Measurements from ENCODE around the gene NOL8. TPM values are rescaled to one million over a fixed set of nuclear protein-coding genes. Genes with fewer than 3 reads are reported as not detected.
A peak's percentile ranks its signal among the peaks of the same experiment; 100 is the strongest.

Gene NOL8
- total RNA-seq, 1 donor from 2014 or later: 20.8 TPM

- no peak for ATAC-seq
Measured at GRCh38 chr9:92310562-92310961, 14.6 kb downstream of the NOL8 start.

DNA sequence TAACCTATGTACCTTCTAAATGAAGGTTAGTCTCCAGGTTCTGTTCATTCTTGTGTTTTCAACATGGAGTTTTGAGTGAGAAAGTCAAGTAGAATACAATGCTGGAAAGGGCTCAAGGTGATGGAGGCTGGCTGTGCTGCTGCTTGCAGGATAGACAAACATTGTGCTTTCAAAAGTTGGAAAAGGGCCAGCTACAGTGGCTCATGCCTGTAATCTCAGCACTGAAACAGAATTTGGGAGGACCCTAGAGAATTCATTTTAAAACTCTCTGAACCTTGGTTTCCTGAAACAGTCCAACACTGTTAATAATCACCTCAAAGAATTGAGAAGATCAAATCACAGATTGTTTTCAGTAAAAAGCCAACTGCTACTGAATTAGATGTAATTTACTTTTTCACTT lies 16.3 kb downstream of the NOL8 start:
- no peak for ATAC-seq

- no peak for ATAC-seq
Measured at GRCh38 chr9:92300936-92301335, 24.2 kb downstream of the NOL8 start.

DNA sequence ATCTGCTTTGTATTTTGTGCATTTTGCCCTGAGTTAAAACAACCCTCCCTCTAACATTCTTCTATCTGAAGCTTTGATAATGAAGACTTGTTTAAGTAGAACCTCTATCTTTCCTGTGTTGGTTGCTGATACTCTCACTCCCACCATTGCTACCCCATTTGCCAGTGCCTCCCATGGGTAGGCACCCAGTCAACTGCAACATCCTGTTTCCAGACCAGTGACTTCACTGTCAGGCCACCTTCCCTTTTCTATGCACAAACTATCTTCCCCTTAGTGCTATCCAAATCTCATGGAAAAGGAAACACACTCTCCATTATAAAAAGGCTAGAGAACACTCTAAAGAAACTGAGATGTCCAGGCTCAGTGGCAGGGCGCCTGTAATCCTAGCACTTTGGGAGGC lies 26.0 kb downstream of the NOL8 start:
- no peak for ATAC-seq

- no peak for ATAC-seq
Measured at GRCh38 chr9:92298036-92298435, 27.1 kb downstream of the NOL8 start.

- ATAC-seq: no peak
Measured at GRCh38 chr9:92297611-92298010, 27.5 kb downstream of the NOL8 start.

- ATAC-seq: peak; percentile 78
Measured at GRCh38 chr9:92295827-92296258, 29.3 kb downstream of the NOL8 start.

DNA sequence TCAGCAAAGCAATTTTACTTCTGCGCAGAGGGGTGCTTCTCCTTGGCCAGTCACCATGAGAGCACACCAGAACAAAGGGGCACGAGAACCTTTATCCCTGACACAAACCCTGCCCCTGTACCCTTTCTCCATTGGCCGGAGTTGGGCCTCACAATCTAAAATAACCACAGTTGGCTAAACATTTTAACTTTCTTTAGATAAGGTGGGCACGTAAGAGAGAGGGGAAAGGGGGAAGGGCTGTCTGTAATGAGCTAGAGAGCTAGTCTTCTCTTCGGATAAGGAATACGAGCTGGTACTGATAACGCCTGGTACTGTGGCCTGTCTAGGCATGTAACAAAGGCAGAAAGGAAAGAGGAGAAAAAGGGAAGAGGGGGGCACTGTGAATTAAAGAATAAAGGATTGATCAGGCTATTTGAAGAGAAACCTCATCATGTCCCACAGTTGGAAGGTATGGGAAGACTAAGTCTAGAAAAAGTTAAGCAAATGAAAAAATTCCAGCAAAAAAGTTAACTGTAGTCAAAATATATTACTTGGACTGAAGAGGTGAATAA lies 29.8 kb downstream of the NOL8 start:
- no peak for ATAC-seq

- no peak for ATAC-seq
Measured at GRCh38 chr9:92294297-92294676, 30.9 kb downstream of the NOL8 start.

DNA sequence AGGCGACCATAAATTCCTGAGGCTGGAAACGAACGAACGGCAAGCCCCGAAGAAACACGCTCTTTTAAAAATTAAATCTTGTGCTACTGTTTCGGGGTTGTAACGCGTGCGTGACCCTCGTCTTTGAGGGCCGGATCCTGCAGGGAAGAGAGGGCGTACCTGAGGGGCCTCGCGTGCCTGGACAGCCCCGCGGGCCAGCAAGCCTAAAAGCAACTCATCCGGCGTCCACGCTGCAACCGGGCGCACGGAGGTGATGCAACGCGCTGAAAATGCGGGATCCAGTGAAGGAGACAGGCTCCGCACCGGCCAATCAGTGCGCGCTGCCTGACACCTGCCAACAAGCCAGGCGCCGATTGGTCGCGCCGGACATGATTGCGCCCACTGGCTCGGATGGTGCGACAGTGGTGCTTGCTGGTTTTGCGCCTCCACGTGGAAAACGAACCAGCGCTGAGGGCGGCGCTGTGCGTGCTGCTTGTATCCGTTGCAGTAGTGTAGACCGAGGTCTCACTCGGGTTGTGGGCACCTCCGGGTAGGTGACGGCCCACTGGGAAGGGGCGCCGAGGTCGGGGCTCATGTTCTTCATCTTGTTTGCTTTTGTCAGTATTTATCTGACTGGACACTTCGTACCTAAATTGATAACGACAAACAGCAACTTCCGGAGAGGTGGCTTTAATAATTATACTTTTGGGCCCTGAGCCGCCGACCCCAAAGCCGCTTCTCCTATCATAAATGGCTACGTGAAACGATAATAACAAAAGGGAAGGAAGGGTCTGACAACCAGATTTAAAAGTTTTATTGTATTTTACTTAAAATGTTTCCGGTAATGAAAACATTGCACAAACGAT lies 31.5 kb downstream of the NOL8 start, which contains the start of gene IARS1:
TSS of gene IARS1 (minus strand) at position 246 of the 845 bp plus-strand sequence. CDS start 4,278 bp downstream, outside the sequence.
- peak; percentile 99 for ATAC-seq

- no peak for ATAC-seq
Measured at GRCh38 chr9:92293075-92293354, 32.1 kb downstream of the NOL8 start.

DNA sequence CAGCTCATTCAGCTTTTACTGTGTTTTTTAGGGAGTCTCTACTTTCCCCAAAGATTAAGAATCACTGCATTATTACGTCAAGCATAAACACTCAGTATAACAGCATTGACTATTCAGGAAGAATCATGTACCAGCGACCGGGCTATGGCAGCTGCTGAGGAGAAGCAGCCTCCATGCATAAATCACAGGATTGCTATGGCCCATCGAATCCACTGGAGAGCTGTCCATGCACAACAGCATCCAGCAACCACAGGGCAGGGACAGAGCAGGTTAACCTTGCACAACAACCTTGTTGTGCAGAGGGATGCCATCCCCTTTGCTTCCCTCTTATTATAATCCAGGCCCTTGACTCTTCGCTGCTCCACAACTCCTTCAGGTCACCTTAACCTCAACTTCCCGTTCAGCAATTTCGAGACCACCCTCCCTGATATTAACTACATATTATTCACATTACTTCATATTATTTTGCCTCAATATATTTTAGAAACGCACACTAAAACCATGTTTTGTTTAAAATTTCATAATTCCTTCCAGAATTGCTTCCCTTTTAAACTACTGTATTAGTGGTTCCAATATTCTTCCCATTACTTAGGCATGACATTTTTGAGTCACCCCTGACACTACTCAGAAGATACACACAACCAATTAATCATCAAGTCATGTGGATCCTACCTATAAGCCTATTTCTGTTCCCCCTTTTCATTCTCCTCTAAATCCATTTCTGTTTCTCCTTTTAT lies 32.6 kb downstream of the NOL8 start:
- peak; percentile 41 for ATAC-seq

- no peak for ATAC-seq
Measured at GRCh38 chr9:92291577-92291976, 33.6 kb downstream of the NOL8 start.

- no peak for ATAC-seq
Measured at GRCh38 chr9:92290785-92291429, 34.2 kb downstream of the NOL8 start.

DNA sequence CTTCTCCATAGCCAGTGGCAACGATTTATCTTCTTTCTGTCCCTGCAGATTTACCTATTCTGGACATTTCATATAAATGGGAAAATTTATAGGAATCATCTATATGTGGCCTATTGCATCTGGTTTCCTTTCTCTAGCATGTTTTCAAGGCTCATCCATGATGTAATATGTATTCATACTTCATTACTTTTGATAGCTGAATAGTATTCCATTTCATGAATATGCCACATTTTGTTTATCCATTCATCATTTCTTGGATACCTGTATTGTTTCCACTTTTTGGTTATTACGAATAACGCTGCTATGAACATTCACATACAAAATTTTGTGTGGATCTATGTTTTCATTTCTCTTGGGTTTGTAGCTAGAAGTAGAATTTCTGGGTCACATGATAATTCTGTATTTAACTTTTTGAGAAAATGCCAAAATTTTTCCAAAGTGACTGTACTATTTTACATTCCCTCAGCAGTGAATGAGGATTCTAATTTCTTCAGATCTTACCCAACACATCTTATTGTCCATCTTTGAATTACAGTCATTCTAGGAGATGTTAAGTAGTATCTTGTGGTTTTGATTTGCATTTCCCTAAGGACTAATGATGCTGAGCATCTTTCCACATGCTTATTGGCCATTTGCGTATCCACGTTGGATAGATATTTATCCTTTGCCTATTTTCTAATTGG lies 35.3 kb downstream of the NOL8 start:
- ATAC-seq: no peak

DNA sequence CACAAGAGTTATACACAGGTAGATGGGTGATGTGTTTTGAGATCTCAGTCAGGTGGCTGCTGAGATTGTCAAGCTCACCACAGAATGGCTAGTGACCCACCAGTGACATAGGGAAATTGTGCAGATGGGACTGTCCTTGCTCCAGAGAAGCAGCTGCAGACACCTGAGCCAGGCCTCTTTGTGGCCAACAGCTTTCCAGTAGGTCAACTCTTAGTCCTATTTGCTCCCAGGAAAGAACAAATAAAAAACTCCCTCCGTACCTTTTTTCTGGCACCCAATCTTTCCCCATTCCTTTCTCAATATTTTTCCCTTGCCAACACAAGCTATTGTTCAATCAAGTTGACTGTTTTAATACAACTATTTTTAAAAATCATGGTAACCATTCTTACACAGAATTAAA lies 45.8 kb downstream of the NOL8 start:
- no peak for ATAC-seq

GRCh38 chr9:92278110-92278509 lies 47.0 kb downstream of the NOL8 start:
- no peak for ATAC-seq

DNA sequence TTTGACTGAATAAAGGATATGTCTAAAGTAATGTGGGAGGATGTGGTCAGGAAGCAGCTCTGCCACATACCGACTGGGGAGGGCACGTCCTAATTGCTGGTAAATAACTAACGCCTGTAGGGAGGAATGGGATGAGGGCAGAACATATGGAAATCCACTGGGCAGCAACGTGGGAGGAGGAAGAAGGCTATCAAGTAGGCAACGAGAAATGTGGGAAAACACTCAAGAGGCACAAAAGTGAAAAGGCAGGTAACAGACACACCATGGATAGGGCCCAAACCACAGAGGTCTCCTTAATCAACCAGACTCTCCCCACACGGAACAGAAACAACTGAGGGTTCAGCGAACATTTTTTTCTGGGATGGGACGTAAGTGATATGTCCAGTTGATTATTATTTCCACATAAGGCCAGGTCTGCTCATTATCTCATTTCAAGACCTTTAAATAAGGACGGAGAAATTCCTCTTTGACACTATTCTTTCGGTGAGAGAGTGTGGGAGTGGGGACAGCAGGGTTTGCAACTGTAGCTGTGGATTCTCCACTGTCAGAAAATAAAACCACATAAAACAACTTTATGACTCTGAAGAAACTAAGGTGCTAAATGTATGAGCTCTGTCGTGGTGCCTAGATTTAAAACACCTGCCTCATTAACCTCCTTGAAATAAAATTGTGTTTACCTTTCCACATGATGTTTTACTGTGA lies 48.7 kb downstream of the NOL8 start:
- ATAC-seq: no peak

DNA sequence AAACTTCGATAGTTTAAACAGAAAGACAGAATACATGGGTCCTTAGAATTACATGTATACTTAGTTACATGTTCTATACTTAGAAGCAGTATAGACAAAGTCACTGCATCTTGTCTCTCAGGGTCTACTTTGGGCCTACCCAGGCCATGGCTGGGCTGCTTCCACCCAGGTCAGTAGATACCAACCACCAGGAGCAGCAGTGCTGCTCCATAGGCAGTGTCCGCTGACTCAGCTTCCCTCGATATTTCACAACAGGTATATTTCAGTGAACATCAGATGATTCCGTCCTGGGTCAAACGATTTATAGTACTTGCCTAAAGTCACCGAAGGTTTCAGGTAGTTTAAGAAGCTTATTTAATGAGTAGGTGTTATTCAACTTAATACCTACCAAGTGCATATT lies 49.6 kb downstream of the NOL8 start:
- ATAC-seq: peak; percentile 39

DNA sequence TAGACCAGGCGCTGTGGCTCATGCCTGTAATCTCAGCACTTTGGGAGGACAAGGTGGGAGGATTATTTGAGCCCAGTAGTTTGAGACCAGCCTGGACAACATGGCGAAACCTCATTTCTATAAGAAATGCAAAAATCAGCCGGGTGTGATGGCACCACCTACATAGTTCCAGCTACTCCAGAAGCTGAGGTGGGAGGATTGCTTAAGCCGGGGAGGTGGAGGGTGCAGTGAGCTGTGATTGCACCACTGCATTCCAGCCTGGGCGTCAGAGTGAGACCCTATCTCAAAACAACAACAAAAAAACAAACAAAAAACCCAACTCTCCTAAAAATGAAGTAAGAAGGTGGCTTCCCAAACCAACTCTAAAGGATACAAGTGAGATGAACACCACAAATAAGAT lies 54.6 kb downstream of the NOL8 start:
- no peak for ATAC-seq

DNA sequence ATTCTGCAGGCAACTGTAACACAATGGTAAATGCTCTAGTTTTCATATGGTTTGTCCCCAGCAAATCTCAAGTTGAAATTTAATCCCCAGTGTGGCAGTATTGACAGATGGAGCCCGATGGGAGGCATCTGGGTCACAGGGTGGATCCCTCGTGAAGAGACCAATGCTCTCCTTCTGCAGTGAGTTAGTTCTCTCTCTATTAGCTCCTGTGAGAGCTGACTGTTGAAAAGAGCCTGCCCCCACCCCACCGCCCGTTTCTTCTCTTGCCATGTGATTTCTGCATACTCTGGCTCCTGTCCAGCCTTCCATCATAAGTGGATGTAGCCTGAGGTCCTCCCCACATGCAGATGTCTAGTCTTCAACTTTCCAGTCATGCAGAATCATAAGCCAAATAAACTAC lies 58.7 kb downstream of the NOL8 start:
- ATAC-seq: no peak

GRCh38 chr9:92265154-92265553 lies 60.0 kb downstream of the NOL8 start:
- peak; percentile 56 for ATAC-seq
